Measurements from ENCODE around the gene CRIM1.

Gene CRIM1

GRCh38 chr2:36415381-36416022 lies 59.9 kb downstream of the CRIM1 start:
- H3K4me1 ChIP-seq (ENCODE audit: control insufficient read depth in 2 of 2, insufficient read depth in 2 of 2, low read length in 2 of 2) = peaks cover 0 to 13% of the 10 kb centered on the region in 2 donors
- H3K27ac ChIP-seq (ENCODE audit: low read depth in 2 of 2, low read length in 2 of 2) = no peak overlapping the region
- H3K27me3 ChIP-seq (ENCODE audit: control insufficient read depth in 2 of 2, insufficient read depth in 2 of 2, low read length in 2 of 2) = no peaks in the 10 kb centered on the region

GRCh38 chr2:36416370-36417165 lies 61.0 kb downstream of the CRIM1 start:
- H3K9me3 ChIP-seq (ENCODE audit: control insufficient read depth in 2 of 2, low read length in 2 of 2) = no peaks in the 10 kb centered on the region
- no peak overlapping the region for H3K4me3 ChIP-seq (ENCODE audit: low read length in 2 of 2)
- H3K4me1 ChIP-seq (ENCODE audit: control insufficient read depth in 2 of 2, insufficient read depth in 2 of 2, low read length in 2 of 2) = peaks cover 0 to 13% of the 10 kb centered on the region in 2 donors
- H3K36me3 ChIP-seq (ENCODE audit: control insufficient read depth in 2 of 2, insufficient read depth in 2 of 2, low read length in 2 of 2) = no peaks in the 10 kb centered on the region
- H3K9ac ChIP-seq (ENCODE audit: low read depth in 1 of 2, low read length in 2 of 2) = no peak overlapping the region
- no peak overlapping the region for H3K27ac ChIP-seq (ENCODE audit: low read depth in 2 of 2, low read length in 2 of 2)
- H3K27me3 ChIP-seq (ENCODE audit: control insufficient read depth in 2 of 2, insufficient read depth in 2 of 2, low read length in 2 of 2) = no peaks in the 10 kb centered on the region

More at GRCh38 chr2:36415381-36416022, 59.9 kb downstream of the CRIM1 start:
- H3K9me3 ChIP-seq (ENCODE audit: control insufficient read depth in 2 of 2, low read length in 2 of 2) = no peaks in the 10 kb centered on the region
- no peaks in the 10 kb centered on the region for H3K36me3 ChIP-seq (ENCODE audit: control insufficient read depth in 2 of 2, insufficient read depth in 2 of 2, low read length in 2 of 2)
- H3K4me3 ChIP-seq (ENCODE audit: low read length in 2 of 2) = no peak overlapping the region
- no peak overlapping the region for H3K9ac ChIP-seq (ENCODE audit: low read depth in 1 of 2, low read length in 2 of 2)

- Histone ChIP-seq H3K9me3 (ENCODE audit: control insufficient read depth in 2 of 2, low read length in 2 of 2) (no peaks in the 10 kb centered on the region), H3K4me1 (ENCODE audit: control insufficient read depth in 2 of 2, insufficient read depth in 2 of 2, low read length in 2 of 2) (peaks cover 5 to 19% of the 10 kb centered on the region in 2 donors), H3K27me3 (ENCODE audit: control insufficient read depth in 2 of 2, insufficient read depth in 2 of 2, low read length in 2 of 2) (no peaks in the 10 kb centered on the region), H3K36me3 (ENCODE audit: control insufficient read depth in 2 of 2, insufficient read depth in 2 of 2, low read length in 2 of 2) (peaks cover 0 to 3% of the 10 kb centered on the region in 2 donors), H3K4me3 (ENCODE audit: low read length in 2 of 2) (no peak overlapping the region), H3K9ac (ENCODE audit: low read depth in 1 of 2, low read length in 2 of 2) (no peak overlapping the region), H3K27ac (ENCODE audit: low read depth in 2 of 2, low read length in 2 of 2) (no peak overlapping the region)
Observed at GRCh38 chr2:36420569-36421181, 65.1 kb downstream of the CRIM1 start.

- Histone ChIP-seq H3K4me1 (ENCODE audit: control insufficient read depth in 2 of 2, insufficient read depth in 2 of 2, low read length in 2 of 2) (peaks cover 5 to 18% of the 10 kb centered on the region in 2 donors), H3K9ac (ENCODE audit: low read depth in 1 of 2, low read length in 2 of 2) (no peak overlapping the region), H3K27me3 (ENCODE audit: control insufficient read depth in 2 of 2, insufficient read depth in 2 of 2, low read length in 2 of 2) (no peaks in the 10 kb centered on the region), H3K27ac (ENCODE audit: low read depth in 2 of 2, low read length in 2 of 2) (no peak overlapping the region), H3K4me3 (ENCODE audit: low read length in 2 of 2) (no peak overlapping the region), H3K36me3 (ENCODE audit: control insufficient read depth in 2 of 2, insufficient read depth in 2 of 2, low read length in 2 of 2) (peaks cover 0 to 3% of the 10 kb centered on the region in 2 donors), H3K9me3 (ENCODE audit: control insufficient read depth in 2 of 2, low read length in 2 of 2) (no peaks in the 10 kb centered on the region)
Observed at GRCh38 chr2:36421379-36421778, 65.8 kb downstream of the CRIM1 start.

GRCh38 chr2:36423172-36423571 lies 67.6 kb downstream of the CRIM1 start:
- H3K27ac ChIP-seq (ENCODE audit: low read depth in 2 of 2, low read length in 2 of 2) = peak overlapping the region in 1 of 2 donors; percentile 34
- H3K36me3 ChIP-seq (ENCODE audit: control insufficient read depth in 2 of 2, insufficient read depth in 2 of 2, low read length in 2 of 2) = peaks cover 0 to 3% of the 10 kb centered on the region in 2 donors
- H3K4me3 ChIP-seq (ENCODE audit: low read length in 2 of 2) = no peak overlapping the region
- no peaks in the 10 kb centered on the region for H3K27me3 ChIP-seq (ENCODE audit: control insufficient read depth in 2 of 2, insufficient read depth in 2 of 2, low read length in 2 of 2)
- no peak overlapping the region for H3K9ac ChIP-seq (ENCODE audit: low read depth in 1 of 2, low read length in 2 of 2)
- H3K9me3 ChIP-seq (ENCODE audit: control insufficient read depth in 2 of 2, low read length in 2 of 2) = no peaks in the 10 kb centered on the region
- H3K4me1 ChIP-seq (ENCODE audit: control insufficient read depth in 2 of 2, insufficient read depth in 2 of 2, low read length in 2 of 2) = peaks cover 5 to 9% of the 10 kb centered on the region in 2 donors

- peaks cover 0 to 3% of the 10 kb centered on the region in 2 donors for H3K36me3 ChIP-seq (ENCODE audit: control insufficient read depth in 2 of 2, insufficient read depth in 2 of 2, low read length in 2 of 2)
- no peak overlapping the region for H3K9ac ChIP-seq (ENCODE audit: low read depth in 1 of 2, low read length in 2 of 2)
- no peak overlapping the region for H3K4me3 ChIP-seq (ENCODE audit: low read length in 2 of 2)
- no peaks in the 10 kb centered on the region for H3K9me3 ChIP-seq (ENCODE audit: control insufficient read depth in 2 of 2, low read length in 2 of 2)
- H3K27ac ChIP-seq (ENCODE audit: low read depth in 2 of 2, low read length in 2 of 2) = peak overlapping the region in 1 of 2 donors; percentile 34
- H3K4me1 ChIP-seq (ENCODE audit: control insufficient read depth in 2 of 2, insufficient read depth in 2 of 2, low read length in 2 of 2) = peaks cover 5 to 9% of the 10 kb centered on the region in 2 donors
- no peaks in the 10 kb centered on the region for H3K27me3 ChIP-seq (ENCODE audit: control insufficient read depth in 2 of 2, insufficient read depth in 2 of 2, low read length in 2 of 2)
Observed at GRCh38 chr2:36423619-36424120, 68.1 kb downstream of the CRIM1 start.

GRCh38 chr2:36425608-36426355 lies 70.2 kb downstream of the CRIM1 start:
- Histone ChIP-seq H3K9ac (ENCODE audit: low read depth in 1 of 2, low read length in 2 of 2) (no peak overlapping the region), H3K36me3 (ENCODE audit: control insufficient read depth in 2 of 2, insufficient read depth in 2 of 2, low read length in 2 of 2) (peaks cover 0 to 3% of the 10 kb centered on the region in 2 donors), H3K27ac (ENCODE audit: low read depth in 2 of 2, low read length in 2 of 2) (no peak overlapping the region), H3K27me3 (ENCODE audit: control insufficient read depth in 2 of 2, insufficient read depth in 2 of 2, low read length in 2 of 2) (no peaks in the 10 kb centered on the region), H3K4me3 (ENCODE audit: low read length in 2 of 2) (no peak overlapping the region), H3K9me3 (ENCODE audit: control insufficient read depth in 2 of 2, low read length in 2 of 2) (no peaks in the 10 kb centered on the region), H3K4me1 (ENCODE audit: control insufficient read depth in 2 of 2, insufficient read depth in 2 of 2, low read length in 2 of 2) (peaks cover 5 to 9% of the 10 kb centered on the region in 2 donors)

- Histone ChIP-seq H3K9ac (ENCODE audit: low read depth in 1 of 2, low read length in 2 of 2) (no peak overlapping the region), H3K27ac (ENCODE audit: low read depth in 2 of 2, low read length in 2 of 2) (no peak overlapping the region), H3K27me3 (ENCODE audit: control insufficient read depth in 2 of 2, insufficient read depth in 2 of 2, low read length in 2 of 2) (no peaks in the 10 kb centered on the region), H3K36me3 (ENCODE audit: control insufficient read depth in 2 of 2, insufficient read depth in 2 of 2, low read length in 2 of 2) (peaks cover 0 to 3% of the 10 kb centered on the region in 2 donors), H3K4me3 (ENCODE audit: low read length in 2 of 2) (no peak overlapping the region), H3K9me3 (ENCODE audit: control insufficient read depth in 2 of 2, low read length in 2 of 2) (no peaks in the 10 kb centered on the region), H3K4me1 (ENCODE audit: control insufficient read depth in 2 of 2, insufficient read depth in 2 of 2, low read length in 2 of 2) (peaks cover 5 to 9% of the 10 kb centered on the region in 2 donors)
Observed at GRCh38 chr2:36427790-36428243, 72.2 kb downstream of the CRIM1 start.

- H3K4me1 ChIP-seq (ENCODE audit: control insufficient read depth in 2 of 2, insufficient read depth in 2 of 2, low read length in 2 of 2) = peaks cover 0 to 4% of the 10 kb centered on the region in 2 donors
- no peak overlapping the region for H3K4me3 ChIP-seq (ENCODE audit: low read length in 2 of 2)
- no peaks in the 10 kb centered on the region for H3K27me3 ChIP-seq (ENCODE audit: control insufficient read depth in 2 of 2, insufficient read depth in 2 of 2, low read length in 2 of 2)
- H3K27ac ChIP-seq (ENCODE audit: low read depth in 2 of 2, low read length in 2 of 2) = no peak overlapping the region
- H3K9ac ChIP-seq (ENCODE audit: low read depth in 1 of 2, low read length in 2 of 2) = no peak overlapping the region
- no peaks in the 10 kb centered on the region for H3K9me3 ChIP-seq (ENCODE audit: control insufficient read depth in 2 of 2, low read length in 2 of 2)
- H3K36me3 ChIP-seq (ENCODE audit: control insufficient read depth in 2 of 2, insufficient read depth in 2 of 2, low read length in 2 of 2) = no peaks in the 10 kb centered on the region
Observed at GRCh38 chr2:36430549-36430948, 75.0 kb downstream of the CRIM1 start.

Data from mucosa of rectum (tissue), 2 donors.